ENCODE measurements around the gene HGS. TPM values are rescaled to one million over a fixed set of nuclear protein-coding genes. Genes with fewer than 3 reads are reported as not detected.
A peak's percentile ranks its signal among the peaks of the same experiment; 100 is the strongest.

The HGS gene
- total and polyA plus RNA-seq, 2 of the 8 experiments (the other 6 are each of a cell fraction or from before 2014, with no cell fraction given) = 80.8 to 99.7 TPM

DNA sequence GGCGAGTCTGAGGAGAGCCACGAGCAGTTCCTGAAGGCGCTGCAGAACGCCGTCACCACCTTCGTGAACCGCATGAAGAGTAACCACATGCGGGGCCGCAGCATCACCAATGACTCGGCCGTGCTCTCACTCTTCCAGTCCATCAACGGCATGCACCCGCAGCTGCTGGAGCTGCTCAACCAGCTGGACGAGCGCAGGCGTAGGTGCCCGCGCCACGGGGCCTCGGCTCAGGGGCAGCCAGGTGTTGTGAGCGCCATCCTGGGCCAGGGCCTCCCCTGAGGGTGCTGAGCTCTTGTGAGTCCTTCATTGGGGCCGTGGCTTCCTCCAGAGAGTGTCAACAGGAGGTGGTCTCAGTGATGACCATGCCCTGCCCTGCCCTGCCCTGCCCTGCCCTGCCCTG, 12.0 kb downstream of the HGS start:
- no peak overlapping the region for H3K4me3 ChIP-seq (ENCODE audit: extremely low read depth in 1 of 4, insufficient read depth in 2 of 4, low read depth in 3 of 4, low read length in 4 of 4)
- peaks cover 6 to 9% of the 10 kb centered on the region in 2 experiments for H4K20me1 ChIP-seq (replicated peaks in 1 of 2; ENCODE audit: control insufficient read depth in 1 of 2, insufficient read depth in 2 of 2, low read length in 2 of 2)
- H3K56ac ChIP-seq (replicated peaks; ENCODE audit: insufficient read length, low read depth, low read length) = no peak overlapping the region
- no peak overlapping the region for H3K18ac ChIP-seq (ENCODE audit: extremely low read depth, low read length)
- no peak overlapping the region for H3K27ac ChIP-seq (ENCODE audit: low read depth, low read length)
- no peaks in the 10 kb centered on the region for H3K9me3 ChIP-seq (ENCODE audit: insufficient read depth in 2 of 2, low read depth in 1 of 2, low read length in 1 of 2)
- no peak for DNase-seq (ENCODE audit: low read depth in 1 of 2, low spot score in 2 of 2)
- WGBS, 2 experiments (ENCODE audit: extremely low coverage in 1 of 2, insufficient coverage in 1 of 2, insufficient read length in 1 of 2, insufficient replicate concordance in 2 of 2, low coverage in 1 of 2, low lambda C conversion rate in 2 of 2, missing lambda C conversion rate in 1 of 2) = 97% methylated on average over 22 of the region's 22 CpGs; no CpG with 5 or more reads in 1 of the 2 experiments
- no peaks in the 10 kb centered on the region for H3K27me3 ChIP-seq (replicated peaks in 1 of 4; ENCODE audit: control insufficient read depth in 3 of 4, extremely low read depth in 1 of 4, insufficient read depth in 3 of 4, low read length in 3 of 4)
- H2BK12ac ChIP-seq (ENCODE audit: low read depth, low read length) = no peak overlapping the region
- POLR2A ChIA-PET (ENCODE audit: partially characterized antibody) = interaction anchor here (1.0 to 28.4 kb wide), 6 partner anchors 13 to 29 kb away, joined by 3 to 436 read pairs (median 7); partner anchors contain the start of genes ARL16, CCDC137, HGS and MRPL12
- H4K8ac ChIP-seq (ENCODE audit: extremely low read depth, insufficient read depth, low read length) = peak overlapping the region; percentile 57; the same call in 1 of the 2 replicates
- H4K5ac ChIP-seq (ENCODE audit: insufficient read length, low read depth, low read length) = no peak overlapping the region
- no peak overlapping the region for H2BK120ac ChIP-seq (replicated peaks; ENCODE audit: low read depth, low read length)
- no peaks in the 10 kb centered on the region for H3K23me2 ChIP-seq (ENCODE audit: low read depth, low read length)
- TF ChIP-seq JUND (IDR thresholded peaks at IDR 0.05; ENCODE audit: low read length) = no peak
- H2BK20ac ChIP-seq (ENCODE audit: low read length) = no peak overlapping the region
- H3K23ac ChIP-seq (ENCODE audit: insufficient read length) = no peak overlapping the region
- H3K4me2 ChIP-seq (ENCODE audit: insufficient read depth in 1 of 2, low read depth in 2 of 2, low read length in 2 of 2) = no peak overlapping the region
- no peak overlapping the region for H3K9ac ChIP-seq (replicated peaks in 1 of 4; ENCODE audit: extremely low read depth in 1 of 4, low read depth in 3 of 4, low read length in 3 of 4)
- FAIRE-seq = no peak
- H3K4ac ChIP-seq (replicated peaks; ENCODE audit: insufficient read length, low read depth, low read length) = no peak overlapping the region
- H2AK5ac ChIP-seq (ENCODE audit: low read depth, low read length) = no peak overlapping the region
- peaks cover 0 to 3% of the 10 kb centered on the region in 2 experiments; a peak in 1 of 4 replicates for H3K79me2 ChIP-seq (ENCODE audit: control insufficient read depth in 1 of 2, insufficient read depth in 2 of 2, low read length in 2 of 2)
- peaks cover 2 to 47% (median 30%) of the 10 kb centered on the region in 4 experiments; a peak in 6 of 8 replicates for H3K36me3 ChIP-seq (ENCODE audit: control insufficient read depth in 2 of 4, insufficient read depth in 4 of 4, low read length in 3 of 4)
- no peak overlapping the region for H4K91ac ChIP-seq (replicated peaks; ENCODE audit: insufficient read length, low read length)
- no peak overlapping the region for H2BK15ac ChIP-seq (ENCODE audit: low read length)
- H2AFZ ChIP-seq (ENCODE audit: low read length) = no peak overlapping the region
- H3K4me1 ChIP-seq (replicated peaks in 1 of 4; ENCODE audit: control insufficient read depth in 3 of 4, insufficient read depth in 4 of 4, low read length in 3 of 4) = no peaks in the 10 kb centered on the region
- H3K14ac ChIP-seq (ENCODE audit: insufficient read length) = no peak overlapping the region
- no peak overlapping the region for H2BK5ac ChIP-seq (ENCODE audit: low read depth, low read length)
- peaks cover 2% of the 10 kb centered on the region for H3K79me1 ChIP-seq (ENCODE audit: low read depth, low read length)
- CTCF ChIA-PET (ENCODE audit: partially characterized antibody) = interaction anchor here (0.6 to 2.0 kb wide), 8 partner anchors 11 to 398 kb away, joined by 3 to 5 read pairs (median 4); no protein-coding TSS in a partner anchor

Data from H1 (cell line).